ENCODE data around the gene DNM3. TPM values are rescaled to one million over a fixed set of nuclear protein-coding genes. Genes with fewer than 3 reads are reported as not detected.

Gene DNM3
- polyA plus RNA-seq, 1 of the 3 experiments (the other 2 are of a cell fraction): 0.43 TPM

DNA sequence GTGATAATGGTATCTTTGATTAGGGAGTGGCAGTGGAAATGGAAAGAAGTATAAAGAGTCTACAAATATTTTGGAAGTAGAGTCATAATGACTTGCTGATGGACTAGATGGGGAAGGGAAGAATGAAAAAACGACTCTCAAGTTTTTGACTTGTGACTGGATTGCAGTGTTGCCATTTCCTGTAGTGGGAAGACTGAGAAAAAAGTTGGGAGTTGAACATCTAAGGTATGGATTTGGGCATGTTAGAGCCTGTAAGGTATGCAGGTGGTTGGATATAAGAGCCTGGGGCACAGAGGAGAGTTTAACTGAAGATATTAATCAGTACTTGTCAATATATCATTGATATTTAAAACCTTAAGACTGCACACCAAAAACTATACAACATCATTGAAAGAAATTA is 19.4 kb downstream of the DNM3 start:
- Histone ChIP-seq H3K4me1 (ENCODE audit: control insufficient read depth in 1 of 2, insufficient read depth in 2 of 2, low read depth in 1 of 2, low read length in 1 of 2) (no peaks in the 10 kb centered on the region), H3K36me3 (replicated peaks in 1 of 2; ENCODE audit: control insufficient read depth in 1 of 2, insufficient read depth in 2 of 2, low read length in 1 of 2) (no peaks in the 10 kb centered on the region), H3K4me3 (ENCODE audit: low read depth in 2 of 2, low read length in 1 of 2) (no peak overlapping the region), H2AFZ (ENCODE audit: low read depth) (no peak overlapping the region), H3F3A (replicated peaks; ENCODE audit: insufficient read depth) (no peaks in the 10 kb centered on the region), H3K4me2 (no peak overlapping the region), H3K9me2 (no peaks in the 10 kb centered on the region), H3K27ac (ENCODE audit: low read depth in 2 of 2, low read length in 1 of 2) (no peak overlapping the region), H3K79me2 (ENCODE audit: insufficient read depth) (no peaks in the 10 kb centered on the region), H3K27me3 (ENCODE audit: insufficient read depth) (no peaks in the 10 kb centered on the region), H4K20me1 (ENCODE audit: insufficient read depth) (no peaks in the 10 kb centered on the region), H3K9ac (no peak overlapping the region), H3K9me3 (no peaks in the 10 kb centered on the region)
- 5% methylated on average over 1 of the region's 1 CpG for WGBS (ENCODE audit: low lambda C conversion rate)
- ChIA-PET CTCF (no interaction called here), POLR2A (no interaction called here)
- no peak for DNase-seq
- TF ChIP-seq MEF2A (IDR thresholded peaks at IDR 0.05; ENCODE audit: borderline replicate concordance, low read depth): no peak
- no peak for TF ChIP-seq FOSL2 (IDR thresholded peaks at IDR 0.05; ENCODE audit: borderline replicate concordance, low read depth)
- TF ChIP-seq MXI1 (IDR thresholded peaks at IDR 0.05; ENCODE audit: low read depth, low read length): no peak
- TF ChIP-seq RCOR1 (IDR thresholded peaks at IDR 0.05; ENCODE audit: low read length): no peak

DNA sequence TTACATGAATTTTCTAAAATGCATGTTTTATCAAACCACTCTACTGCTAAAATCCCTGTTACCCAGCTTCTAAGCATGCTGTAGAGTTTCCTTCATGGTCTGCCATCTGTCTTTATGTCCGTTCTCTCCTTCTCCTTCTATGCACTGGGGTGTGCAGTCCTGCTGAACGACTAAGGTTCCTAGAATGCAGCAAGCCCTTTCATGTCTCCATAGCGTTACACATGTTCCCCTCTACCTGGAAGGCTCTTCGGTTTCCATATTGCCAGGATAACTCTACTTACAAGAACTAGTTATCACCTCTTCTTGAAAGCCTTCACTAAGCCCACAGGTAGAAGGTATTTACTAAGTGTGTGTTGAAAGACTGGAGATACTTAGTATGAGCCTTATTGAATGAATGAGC is 22.2 kb downstream of the DNM3 start:
- no peak for TF ChIP-seq FOSL2 (IDR thresholded peaks at IDR 0.05; ENCODE audit: borderline replicate concordance, low read depth)
- no peak for TF ChIP-seq RCOR1 (IDR thresholded peaks at IDR 0.05; ENCODE audit: low read length)
- no peak for TF ChIP-seq FOXM1 (IDR thresholded peaks at IDR 0.05; ENCODE audit: low read depth)
- no peak for TF ChIP-seq EZH2phosphoT487 (IDR thresholded peaks at IDR 0.05; ENCODE audit: borderline replicate concordance, low read depth)
- TF ChIP-seq, protein P1, sequence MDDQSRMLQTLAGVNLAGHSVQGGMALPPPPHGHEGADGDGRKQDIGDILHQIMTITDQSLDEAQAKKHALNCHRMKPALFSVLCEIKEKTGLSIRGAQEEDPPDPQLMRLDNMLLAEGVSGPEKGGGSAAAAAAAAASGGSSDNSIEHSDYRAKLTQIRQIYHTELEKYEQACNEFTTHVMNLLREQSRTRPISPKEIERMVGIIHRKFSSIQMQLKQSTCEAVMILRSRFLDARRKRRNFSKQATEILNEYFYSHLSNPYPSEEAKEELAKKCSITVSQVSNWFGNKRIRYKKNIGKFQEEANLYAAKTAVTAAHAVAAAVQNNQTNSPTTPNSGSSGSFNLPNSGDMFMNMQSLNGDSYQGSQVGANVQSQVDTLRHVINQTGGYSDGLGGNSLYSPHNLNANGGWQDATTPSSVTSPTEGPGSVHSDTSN (IDR thresholded peaks at IDR 0.05): no peak
- H3K9me2 ChIP-seq: no peaks in the 10 kb centered on the region
- no peak overlapping the region for H3K27ac ChIP-seq (ENCODE audit: low read depth in 2 of 2, low read length in 1 of 2)
- no peak overlapping the region for H2AFZ ChIP-seq (ENCODE audit: low read depth)
- H3F3A ChIP-seq (replicated peaks; ENCODE audit: insufficient read depth): no peaks in the 10 kb centered on the region
- POLR2A ChIA-PET: no interaction called here
- no peak overlapping the region for H3K4me2 ChIP-seq
- no peaks in the 10 kb centered on the region for H3K27me3 ChIP-seq (ENCODE audit: insufficient read depth)
- H3K9me3 ChIP-seq: no peaks in the 10 kb centered on the region
- no peak for DNase-seq
- CTCF ChIA-PET: no interaction called here
- no peak overlapping the region for H3K9ac ChIP-seq
- no peak overlapping the region for H3K4me3 ChIP-seq (ENCODE audit: low read depth in 2 of 2, low read length in 1 of 2)
- no peaks in the 10 kb centered on the region for H3K79me2 ChIP-seq (ENCODE audit: insufficient read depth)
- WGBS (ENCODE audit: low lambda C conversion rate): 19% methylated on average over 4 of the region's 4 CpGs
- no peaks in the 10 kb centered on the region for H4K20me1 ChIP-seq (ENCODE audit: insufficient read depth)
- H3K36me3 ChIP-seq (replicated peaks in 1 of 2; ENCODE audit: control insufficient read depth in 1 of 2, insufficient read depth in 2 of 2, low read length in 1 of 2): no peaks in the 10 kb centered on the region
- H3K4me1 ChIP-seq (ENCODE audit: control insufficient read depth in 1 of 2, insufficient read depth in 2 of 2, low read depth in 1 of 2, low read length in 1 of 2): no peaks in the 10 kb centered on the region

DNA sequence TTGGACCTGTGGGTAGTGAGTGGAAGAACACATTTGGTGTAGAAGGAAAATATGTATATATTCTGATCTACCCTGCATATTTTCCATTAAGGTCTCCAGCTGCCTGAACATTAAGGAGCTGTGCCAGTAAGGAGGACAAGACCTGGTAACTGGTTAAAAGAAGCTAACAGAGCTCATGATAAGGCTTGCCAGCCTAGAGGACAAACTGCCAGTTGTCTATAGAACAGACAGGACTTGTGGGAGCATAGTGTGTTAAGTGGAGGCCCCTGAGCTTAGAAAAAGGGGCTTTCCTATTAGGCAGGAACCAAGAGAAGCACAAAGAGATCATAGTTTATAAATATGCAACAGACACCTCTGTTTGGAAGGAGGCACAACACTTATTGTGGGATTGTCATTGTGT is 23.0 kb downstream of the DNM3 start:
- Histone ChIP-seq H2AFZ (ENCODE audit: low read depth) (no peak overlapping the region), H3K9me3 (no peaks in the 10 kb centered on the region), H3K27me3 (ENCODE audit: insufficient read depth) (no peaks in the 10 kb centered on the region), H3K4me1 (ENCODE audit: control insufficient read depth in 1 of 2, insufficient read depth in 2 of 2, low read depth in 1 of 2, low read length in 1 of 2) (no peaks in the 10 kb centered on the region), H3K9me2 (no peaks in the 10 kb centered on the region), H3K36me3 (replicated peaks in 1 of 2; ENCODE audit: control insufficient read depth in 1 of 2, insufficient read depth in 2 of 2, low read length in 1 of 2) (no peaks in the 10 kb centered on the region), H4K20me1 (ENCODE audit: insufficient read depth) (no peaks in the 10 kb centered on the region), H3K4me2 (no peak overlapping the region), H3K27ac (ENCODE audit: low read depth in 2 of 2, low read length in 1 of 2) (no peak overlapping the region), H3K79me2 (ENCODE audit: insufficient read depth) (no peaks in the 10 kb centered on the region), H3K4me3 (ENCODE audit: low read depth in 2 of 2, low read length in 1 of 2) (no peak overlapping the region), H3K9ac (no peak overlapping the region), H3F3A (replicated peaks; ENCODE audit: insufficient read depth) (no peaks in the 10 kb centered on the region)
- ChIA-PET CTCF (no interaction called here), POLR2A (no interaction called here)
- no peak for DNase-seq
- TF ChIP-seq, protein P2, sequence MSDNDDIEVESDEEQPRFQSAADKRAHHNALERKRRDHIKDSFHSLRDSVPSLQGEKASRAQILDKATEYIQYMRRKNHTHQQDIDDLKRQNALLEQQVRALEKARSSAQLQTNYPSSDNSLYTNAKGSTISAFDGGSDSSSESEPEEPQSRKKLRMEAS (IDR thresholded peaks at IDR 0.05; ENCODE audit: low read depth): no peak
- no peak for TF ChIP-seq SMC3 (IDR thresholded peaks at IDR 0.05; ENCODE audit: low read depth, low read length)
- TF ChIP-seq NFIC (IDR thresholded peaks at IDR 0.05; ENCODE audit: borderline replicate concordance): no peak
- TF ChIP-seq, protein P3, sequence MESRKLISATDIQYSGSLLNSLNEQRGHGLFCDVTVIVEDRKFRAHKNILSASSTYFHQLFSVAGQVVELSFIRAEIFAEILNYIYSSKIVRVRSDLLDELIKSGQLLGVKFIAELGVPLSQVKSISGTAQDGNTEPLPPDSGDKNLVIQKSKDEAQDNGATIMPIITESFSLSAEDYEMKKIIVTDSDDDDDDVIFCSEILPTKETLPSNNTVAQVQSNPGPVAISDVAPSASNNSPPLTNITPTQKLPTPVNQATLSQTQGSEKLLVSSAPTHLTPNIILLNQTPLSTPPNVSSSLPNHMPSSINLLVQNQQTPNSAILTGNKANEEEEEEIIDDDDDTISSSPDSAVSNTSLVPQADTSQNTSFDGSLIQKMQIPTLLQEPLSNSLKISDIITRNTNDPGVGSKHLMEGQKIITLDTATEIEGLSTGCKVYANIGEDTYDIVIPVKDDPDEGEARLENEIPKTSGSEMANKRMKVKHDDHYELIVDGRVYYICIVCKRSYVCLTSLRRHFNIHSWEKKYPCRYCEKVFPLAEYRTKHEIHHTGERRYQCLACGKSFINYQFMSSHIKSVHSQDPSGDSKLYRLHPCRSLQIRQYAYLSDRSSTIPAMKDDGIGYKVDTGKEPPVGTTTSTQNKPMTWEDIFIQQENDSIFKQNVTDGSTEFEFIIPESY (IDR thresholded peaks at IDR 0.05; ENCODE audit: borderline replicate concordance, low read depth): no peak
- no peak for TF ChIP-seq RXRA (IDR thresholded peaks at IDR 0.05; ENCODE audit: borderline replicate concordance, low read depth)
- TF ChIP-seq, protein P4, sequence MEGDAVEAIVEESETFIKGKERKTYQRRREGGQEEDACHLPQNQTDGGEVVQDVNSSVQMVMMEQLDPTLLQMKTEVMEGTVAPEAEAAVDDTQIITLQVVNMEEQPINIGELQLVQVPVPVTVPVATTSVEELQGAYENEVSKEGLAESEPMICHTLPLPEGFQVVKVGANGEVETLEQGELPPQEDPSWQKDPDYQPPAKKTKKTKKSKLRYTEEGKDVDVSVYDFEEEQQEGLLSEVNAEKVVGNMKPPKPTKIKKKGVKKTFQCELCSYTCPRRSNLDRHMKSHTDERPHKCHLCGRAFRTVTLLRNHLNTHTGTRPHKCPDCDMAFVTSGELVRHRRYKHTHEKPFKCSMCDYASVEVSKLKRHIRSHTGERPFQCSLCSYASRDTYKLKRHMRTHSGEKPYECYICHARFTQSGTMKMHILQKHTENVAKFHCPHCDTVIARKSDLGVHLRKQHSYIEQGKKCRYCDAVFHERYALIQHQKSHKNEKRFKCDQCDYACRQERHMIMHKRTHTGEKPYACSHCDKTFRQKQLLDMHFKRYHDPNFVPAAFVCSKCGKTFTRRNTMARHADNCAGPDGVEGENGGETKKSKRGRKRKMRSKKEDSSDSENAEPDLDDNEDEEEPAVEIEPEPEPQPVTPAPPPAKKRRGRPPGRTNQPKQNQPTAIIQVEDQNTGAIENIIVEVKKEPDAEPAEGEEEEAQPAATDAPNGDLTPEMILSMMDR (IDR thresholded peaks at IDR 0.05): no peak
- TF ChIP-seq, protein P1 (IDR thresholded peaks at IDR 0.05): no peak
- no peak for TF ChIP-seq FOXM1 (IDR thresholded peaks at IDR 0.05; ENCODE audit: low read depth)
- TF ChIP-seq ELF1 (IDR thresholded peaks at IDR 0.05): no peak
- no peak for TF ChIP-seq JUND (IDR thresholded peaks at IDR 0.05)
- no peak for TF ChIP-seq SIN3A (IDR thresholded peaks at IDR 0.05; ENCODE audit: borderline replicate concordance, low read depth, low read length)
- TF ChIP-seq MXI1 (IDR thresholded peaks at IDR 0.05; ENCODE audit: low read depth, low read length): no peak
